Endodermal cell (in vitro differentiated cells): Measurements from ENCODE around the gene ANKH. TPM values are rescaled to one million over a fixed set of nuclear protein-coding genes. Genes with fewer than 3 reads are reported as not detected.

Experiments used
- DNase-seq: peaks from one replicate; pipeline ENCODE4 v3.0.0-alpha.2; 2017
- H3K27ac ChIP-seq: 2 replicates; pipeline ENCODE4 v1.5.1; 2013; ENCODE audit warnings: mild to moderate bottlenecking, low read depth, low read length, moderate library complexity
- H3K27me3 ChIP-seq: 2 replicates; pipeline ENCODE4 v1.6.1; 2013; ENCODE audit warnings: mild to moderate bottlenecking, low read length, moderate library complexity; ENCODE audit not compliant: insufficient read depth, control insufficient read depth, poor library complexity, severe bottlenecking
- H3K36me3 ChIP-seq: 2 replicates; pipeline ENCODE4 v1.7.0; 2013; ENCODE audit warnings: mild to moderate bottlenecking, low read length, moderate library complexity; ENCODE audit not compliant: control insufficient read depth, insufficient read depth
- H3K4me1 ChIP-seq: one replicate; pipeline ENCODE4 v1.7.0; 2013; ENCODE audit warnings: low read length; ENCODE audit not compliant: control insufficient read depth, insufficient read depth
- H3K4me3 ChIP-seq: 2 replicates; pipeline ENCODE4 v1.5.1; 2013; ENCODE audit warnings: mild to moderate bottlenecking, low read length, moderate library complexity
- H3K9ac ChIP-seq: 2 replicates; pipeline ENCODE4 v1.6.1; 2013; ENCODE audit warnings: mild to moderate bottlenecking, low read length, moderate library complexity; ENCODE audit not compliant: poor library complexity, severe bottlenecking; ENCODE audit errors: extremely low read depth
- H3K9me3 ChIP-seq: 2 replicates; pipeline ENCODE4 v1.6.1; 2013; ENCODE audit warnings: mild to moderate bottlenecking, low read length, moderate library complexity; ENCODE audit not compliant: control insufficient read depth
- H3K27ac Mint-ChIP-seq: 2 replicates; pipeline ENCODE4 v1.8.0; 2020; ENCODE audit warnings: mixed read lengths
- H3K27me3 Mint-ChIP-seq: 2 replicates; pipeline ENCODE4 v1.8.0; 2021; ENCODE audit warnings: mild to moderate bottlenecking, mixed read lengths; ENCODE audit not compliant: insufficient read depth
- H3K36me3 Mint-ChIP-seq: 2 replicates; pipeline ENCODE4 v1.8.0; 2020; ENCODE audit warnings: low read depth, mixed read lengths
- H3K4me1 Mint-ChIP-seq: 2 replicates; pipeline ENCODE4 v1.8.0; 2020; ENCODE audit warnings: mixed read lengths
- H3K4me3 Mint-ChIP-seq: 2 replicates; pipeline ENCODE4 v1.8.0; 2020; ENCODE audit warnings: mild to moderate bottlenecking, moderate library complexity, mixed read lengths
- H3K9me3 Mint-ChIP-seq: 2 replicates; pipeline ENCODE4 v1.8.0; 2020; ENCODE audit warnings: mild to moderate bottlenecking, mixed read lengths
- WGBS, 2 experiments: methylation state at CpG; one replicate each; pipeline versions ENCODE4 v1.1.5 to v1.1.7; 2013; ENCODE audit warnings: missing lambda C conversion rate in 2 of 2, mixed read lengths in 1 of 2; ENCODE audit not compliant: insufficient coverage in 1 of 2, insufficient read length in 1 of 2; 5-methylcytosine and 5-hydroxymethylcytosine counted together
- total RNA-seq, 2 donors: library from RNA; stranded (reverse); fragmentation: NEBNext Ultra II Directional in 1 of 2; extraction: Animal tissue kit (Norgen Biotek cat#: 25700) in 1 of 2; gene quantifications; 2 replicates in 1 of 2; 3 replicates in 1 of 2; pipeline ENCODE4 v1.2.1, GENCODE V29; 2021
- TF ChIP-seq, protein P1 (sequence below): fragments of 200-600 bp; sonication (generic); conservative IDR thresholded peaks from 2 replicates; pipeline ENCODE4 v1.5.0; 2021; ENCODE audit warnings: antibody characterized with exemption, mild to moderate bottlenecking

The ANKH gene
- total RNA-seq, 2 donors from 2014 or later: 26.5 to 43.4 TPM

GRCh38 chr5:14727428-14727865 is 144.1 kb downstream of the ANKH start:
- peak overlapping the region; percentile 78 for H3K27ac ChIP-seq
- Mint-ChIP-seq H3K4me1 (peaks cover 34% of the 10 kb centered on the region), H3K27me3 (no peaks in the 10 kb centered on the region), H3K27ac (peak overlapping the region; percentile 85), H3K9me3 (no peaks in the 10 kb centered on the region), H3K36me3 (no peaks in the 10 kb centered on the region), H3K4me3 (no peak overlapping the region)
- peak overlapping the region; percentile 47 for H3K9ac ChIP-seq
- TF ChIP-seq, protein P1, sequence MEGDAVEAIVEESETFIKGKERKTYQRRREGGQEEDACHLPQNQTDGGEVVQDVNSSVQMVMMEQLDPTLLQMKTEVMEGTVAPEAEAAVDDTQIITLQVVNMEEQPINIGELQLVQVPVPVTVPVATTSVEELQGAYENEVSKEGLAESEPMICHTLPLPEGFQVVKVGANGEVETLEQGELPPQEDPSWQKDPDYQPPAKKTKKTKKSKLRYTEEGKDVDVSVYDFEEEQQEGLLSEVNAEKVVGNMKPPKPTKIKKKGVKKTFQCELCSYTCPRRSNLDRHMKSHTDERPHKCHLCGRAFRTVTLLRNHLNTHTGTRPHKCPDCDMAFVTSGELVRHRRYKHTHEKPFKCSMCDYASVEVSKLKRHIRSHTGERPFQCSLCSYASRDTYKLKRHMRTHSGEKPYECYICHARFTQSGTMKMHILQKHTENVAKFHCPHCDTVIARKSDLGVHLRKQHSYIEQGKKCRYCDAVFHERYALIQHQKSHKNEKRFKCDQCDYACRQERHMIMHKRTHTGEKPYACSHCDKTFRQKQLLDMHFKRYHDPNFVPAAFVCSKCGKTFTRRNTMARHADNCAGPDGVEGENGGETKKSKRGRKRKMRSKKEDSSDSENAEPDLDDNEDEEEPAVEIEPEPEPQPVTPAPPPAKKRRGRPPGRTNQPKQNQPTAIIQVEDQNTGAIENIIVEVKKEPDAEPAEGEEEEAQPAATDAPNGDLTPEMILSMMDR: peak; percentile 98
- H3K4me3 ChIP-seq: peak overlapping the region; percentile 37
- no peaks in the 10 kb centered on the region for H3K27me3 ChIP-seq
- H3K4me1 ChIP-seq: peaks cover 17% of the 10 kb centered on the region
- H3K36me3 ChIP-seq: no peaks in the 10 kb centered on the region
- peak; percentile 93 for DNase-seq
- WGBS, 2 experiments: 2 to 14% methylated on average over 6 to 7 of the region's 7 CpGs
- H3K9me3 ChIP-seq: no peaks in the 10 kb centered on the region

DNA sequence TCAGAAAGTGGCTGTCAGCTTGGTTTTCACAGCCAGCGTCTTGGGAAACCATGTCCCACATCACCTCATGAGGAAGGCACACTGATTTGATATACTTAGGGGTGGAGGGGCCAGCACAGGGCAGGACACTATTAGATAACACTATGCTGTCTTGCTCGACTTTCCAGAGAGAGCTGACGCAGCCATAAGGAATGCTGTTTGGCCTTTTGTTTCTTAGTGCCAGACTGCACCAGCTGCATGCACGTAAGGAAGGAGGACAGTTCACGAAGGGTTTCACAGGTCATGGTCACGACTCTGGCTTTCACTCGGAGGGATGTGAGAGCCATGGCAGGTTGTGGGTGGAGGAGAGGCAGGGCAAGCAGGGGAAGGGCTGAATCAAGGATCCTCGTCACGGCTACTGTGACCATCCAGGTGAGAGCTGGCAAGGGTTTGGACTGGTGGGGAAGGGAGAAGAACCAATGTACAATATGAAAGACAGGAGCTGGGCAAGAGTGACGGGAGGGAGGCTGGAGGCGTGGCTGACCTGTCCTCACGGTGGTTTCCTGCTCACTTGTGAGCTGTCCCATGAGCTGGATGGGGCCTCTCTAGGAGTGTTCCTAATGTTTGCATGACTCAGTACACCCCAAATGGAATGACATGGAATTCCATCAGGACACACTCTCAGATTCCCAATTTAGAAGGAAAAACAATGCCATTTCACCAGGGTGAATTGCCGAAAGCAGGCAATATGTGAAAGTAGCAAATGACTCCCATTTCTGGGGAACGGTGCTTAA is 145.3 kb downstream of the ANKH start:
- H3K9ac ChIP-seq: no peak overlapping the region
- no peaks in the 10 kb centered on the region for H3K9me3 ChIP-seq
- no peak overlapping the region for H3K27ac ChIP-seq
- WGBS, 2 experiments: 84 to 89% methylated on average over 10 to 14 of the region's 14 CpGs
- no peaks in the 10 kb centered on the region for H3K27me3 ChIP-seq
- Mint-ChIP-seq H3K27me3 (no peaks in the 10 kb centered on the region), H3K27ac (peak overlapping the region; percentile 17), H3K4me3 (no peak overlapping the region), H3K36me3 (no peaks in the 10 kb centered on the region), H3K4me1 (peaks cover 39% of the 10 kb centered on the region), H3K9me3 (no peaks in the 10 kb centered on the region)
- TF ChIP-seq, protein P1: no peak
- peaks cover 17% of the 10 kb centered on the region for H3K4me1 ChIP-seq
- no peak for DNase-seq
- no peak overlapping the region for H3K4me3 ChIP-seq
- no peaks in the 10 kb centered on the region for H3K36me3 ChIP-seq

GRCh38 chr5:14724633-14725032 is 146.9 kb downstream of the ANKH start:
- Histone ChIP-seq H3K4me1 (peaks cover 17% of the 10 kb centered on the region), H3K27me3 (no peaks in the 10 kb centered on the region), H3K9me3 (no peaks in the 10 kb centered on the region), H3K9ac (no peak overlapping the region), H3K4me3 (no peak overlapping the region), H3K36me3 (no peaks in the 10 kb centered on the region), H3K27ac (no peak overlapping the region)
- H3K36me3 Mint-ChIP-seq: no peaks in the 10 kb centered on the region
- 94 to 96% methylated on average over 9 to 10 of the region's 10 CpGs for WGBS, 2 experiments
- H3K27me3 Mint-ChIP-seq: no peaks in the 10 kb centered on the region
- no peak for DNase-seq
- H3K27ac Mint-ChIP-seq: no peak overlapping the region
- H3K9me3 Mint-ChIP-seq: no peaks in the 10 kb centered on the region
- TF ChIP-seq, protein P1: no peak
- peaks cover 32% of the 10 kb centered on the region for H3K4me1 Mint-ChIP-seq
- H3K4me3 Mint-ChIP-seq: no peak overlapping the region
